ENCODE results near the gene AMIGO3. TPM values are rescaled to one million over a fixed set of nuclear protein-coding genes. Genes with fewer than 3 reads are reported as not detected.
"Not testable (repeated sequence)": the region's sequence is repeated elsewhere in the genome, so short reads cannot be mapped to it uniquely, and the experiment has no call there.

The AMIGO3 gene
- total RNA-seq, 1 experiment from 2014 or later = 1.0 TPM

DNA sequence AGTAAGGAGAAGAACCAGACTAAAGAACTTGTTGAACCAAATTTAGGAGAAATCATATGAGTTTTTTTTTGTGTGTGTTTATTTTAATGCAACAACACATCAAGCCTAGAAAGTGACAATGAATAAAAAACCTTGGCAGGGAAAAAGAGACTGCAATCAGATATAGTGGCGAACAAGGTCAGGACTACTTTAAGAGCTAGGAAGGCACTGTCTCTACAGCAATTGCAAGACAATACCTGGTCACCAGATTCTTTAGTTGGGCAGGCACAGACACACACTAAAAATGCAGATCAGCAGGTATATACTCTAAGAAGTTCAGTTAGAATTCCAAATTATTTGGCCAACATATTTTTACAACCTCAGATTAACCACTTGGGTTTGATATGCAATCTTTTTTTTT, 35.1 kb upstream of the AMIGO3 start:
- CTCF ChIA-PET = no interaction called here

DNA sequence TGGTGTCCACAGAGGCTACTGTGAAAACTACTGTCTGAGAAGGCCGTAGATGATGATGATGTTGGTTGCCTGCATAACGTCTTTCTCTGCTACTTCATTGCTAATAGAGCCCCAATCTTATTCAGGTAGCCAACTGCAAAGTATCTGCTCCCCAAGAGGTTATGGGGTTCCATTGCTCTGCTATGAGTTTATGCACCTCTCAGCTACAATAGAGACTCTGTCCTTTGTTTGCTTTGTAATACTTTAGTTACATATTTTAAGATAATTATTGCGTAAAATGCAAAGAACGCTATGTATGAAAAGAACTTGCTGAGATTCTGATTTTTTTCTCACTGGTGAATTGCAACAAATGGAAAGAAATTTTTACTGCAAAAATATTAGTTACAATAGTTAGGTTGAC, 32.0 kb upstream of the AMIGO3 start:
- Histone ChIP-seq H2AFZ (no peak overlapping the region), H3F3A (ENCODE audit: insufficient read depth, low read depth) (peaks cover 9% of the 10 kb centered on the region; the same call in 1 of the 2 replicates), H3K27ac (no peak overlapping the region), H3K36me3 (ENCODE audit: low read depth) (no peaks in the 10 kb centered on the region), H3K9me2 (ENCODE audit: insufficient read depth) (no peaks in the 10 kb centered on the region), H3K4me3 (no peak overlapping the region), H3K4me1 (replicated peaks; ENCODE audit: insufficient read depth) (no peaks in the 10 kb centered on the region; the same call in 1 of the 2 replicates), H4K20me1 (ENCODE audit: insufficient read depth) (peaks cover 4% of the 10 kb centered on the region; the same call in 1 of the 2 replicates), H3K27me3 (ENCODE audit: insufficient read depth, low read depth) (no peaks in the 10 kb centered on the region), H3K4me2 (no peak overlapping the region), H3K9me3 (ENCODE audit: insufficient read depth, low read depth) (no peaks in the 10 kb centered on the region), H3K79me2 (ENCODE audit: low read depth) (peaks cover 24% of the 10 kb centered on the region; the same call in 1 of the 2 replicates)
- ChIA-PET CTCF (no interaction called here), POLR2A (ENCODE audit: unreplicated experiment) (no interaction called here)
- TF ChIP-seq, protein P1, sequence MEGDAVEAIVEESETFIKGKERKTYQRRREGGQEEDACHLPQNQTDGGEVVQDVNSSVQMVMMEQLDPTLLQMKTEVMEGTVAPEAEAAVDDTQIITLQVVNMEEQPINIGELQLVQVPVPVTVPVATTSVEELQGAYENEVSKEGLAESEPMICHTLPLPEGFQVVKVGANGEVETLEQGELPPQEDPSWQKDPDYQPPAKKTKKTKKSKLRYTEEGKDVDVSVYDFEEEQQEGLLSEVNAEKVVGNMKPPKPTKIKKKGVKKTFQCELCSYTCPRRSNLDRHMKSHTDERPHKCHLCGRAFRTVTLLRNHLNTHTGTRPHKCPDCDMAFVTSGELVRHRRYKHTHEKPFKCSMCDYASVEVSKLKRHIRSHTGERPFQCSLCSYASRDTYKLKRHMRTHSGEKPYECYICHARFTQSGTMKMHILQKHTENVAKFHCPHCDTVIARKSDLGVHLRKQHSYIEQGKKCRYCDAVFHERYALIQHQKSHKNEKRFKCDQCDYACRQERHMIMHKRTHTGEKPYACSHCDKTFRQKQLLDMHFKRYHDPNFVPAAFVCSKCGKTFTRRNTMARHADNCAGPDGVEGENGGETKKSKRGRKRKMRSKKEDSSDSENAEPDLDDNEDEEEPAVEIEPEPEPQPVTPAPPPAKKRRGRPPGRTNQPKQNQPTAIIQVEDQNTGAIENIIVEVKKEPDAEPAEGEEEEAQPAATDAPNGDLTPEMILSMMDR (conservative IDR thresholded peaks at IDR 0.05) = no peak
- no peak for TF ChIP-seq EZH2 (IDR thresholded peaks at IDR 0.05; ENCODE audit: low read depth)
- BruUV-seq (replicated peaks) = no TSS peak
- intact Hi-C loops (cut with micrococcal nuclease; ENCODE audit: unreplicated experiment) = no loop called here
- DNase-seq = no peak

More for the DNA sequence above, 35.1 kb upstream of the AMIGO3 start:
- intact Hi-C loops (cut with micrococcal nuclease; ENCODE audit: unreplicated experiment) = no loop called here
- H2AFZ ChIP-seq = no peak overlapping the region
- peaks cover 30% of the 10 kb centered on the region for H3K79me2 ChIP-seq (ENCODE audit: low read depth)
- no peak overlapping the region for H3K4me2 ChIP-seq
- peaks cover 4% of the 10 kb centered on the region; the same call in 1 of the 2 replicates for H4K20me1 ChIP-seq (ENCODE audit: insufficient read depth)
- H3K9me2 ChIP-seq (ENCODE audit: insufficient read depth) = no peaks in the 10 kb centered on the region
- no peaks in the 10 kb centered on the region for H3K9me3 ChIP-seq (ENCODE audit: insufficient read depth, low read depth)
- no peaks in the 10 kb centered on the region for H3K27me3 ChIP-seq (ENCODE audit: insufficient read depth, low read depth)
- H3F3A ChIP-seq (ENCODE audit: insufficient read depth, low read depth) = no peaks in the 10 kb centered on the region
- no peak overlapping the region for H3K4me3 ChIP-seq
- TF ChIP-seq, protein P1 (conservative IDR thresholded peaks at IDR 0.05) = no peak
- no peak for TF ChIP-seq EZH2 (IDR thresholded peaks at IDR 0.05; ENCODE audit: low read depth)
- no peak overlapping the region for H3K27ac ChIP-seq
- POLR2A ChIA-PET (ENCODE audit: unreplicated experiment) = no interaction called here
- DNase-seq = no peak
- no peaks in the 10 kb centered on the region for H3K4me1 ChIP-seq (replicated peaks; ENCODE audit: insufficient read depth)
- no peaks in the 10 kb centered on the region for H3K36me3 ChIP-seq (ENCODE audit: low read depth)
- BruUV-seq (replicated peaks) = no TSS peak

DNA sequence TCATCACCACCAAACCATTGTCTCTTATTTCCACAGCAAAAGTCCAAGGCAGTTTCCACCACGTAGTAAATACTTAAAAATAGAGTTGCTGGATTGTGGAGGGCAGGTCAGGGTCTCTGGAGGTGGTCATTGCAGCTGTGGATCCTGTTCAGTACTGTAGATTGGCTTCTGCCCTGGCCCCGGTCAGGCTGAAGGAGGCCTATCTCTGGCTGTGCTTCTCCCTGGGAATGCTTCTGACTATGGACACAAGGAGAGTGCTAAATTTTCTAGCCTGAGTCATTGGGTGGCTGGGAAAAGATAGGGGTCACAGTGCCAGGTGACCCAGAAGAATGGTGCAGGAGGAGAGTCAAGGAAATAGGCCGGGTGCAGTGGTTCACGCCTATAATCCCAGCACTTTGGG, 30.6 kb upstream of the AMIGO3 start:
- Histone ChIP-seq H3F3A (ENCODE audit: insufficient read depth, low read depth) (peaks cover 10% of the 10 kb centered on the region), H4K20me1 (ENCODE audit: insufficient read depth) (peaks cover 9% of the 10 kb centered on the region), H3K36me3 (ENCODE audit: low read depth) (no peaks in the 10 kb centered on the region), H3K4me1 (replicated peaks; ENCODE audit: insufficient read depth) (peaks cover 8% of the 10 kb centered on the region), H3K79me2 (ENCODE audit: low read depth) (peaks cover 14% of the 10 kb centered on the region), H3K27me3 (ENCODE audit: insufficient read depth, low read depth) (no peaks in the 10 kb centered on the region), H2AFZ (no peak overlapping the region), H3K4me2 (no peak overlapping the region), H3K9me3 (ENCODE audit: insufficient read depth, low read depth) (no peaks in the 10 kb centered on the region), H3K4me3 (no peak overlapping the region), H3K27ac (no peak overlapping the region), H3K9me2 (ENCODE audit: insufficient read depth) (no peaks in the 10 kb centered on the region)
- BruUV-seq (replicated peaks) = no TSS peak
- DNase-seq = no peak
- CTCF ChIA-PET = no interaction called here
- POLR2A ChIA-PET (ENCODE audit: unreplicated experiment) = no interaction called here
- intact Hi-C loops (cut with micrococcal nuclease; ENCODE audit: unreplicated experiment) = no loop called here
- no peak for TF ChIP-seq EZH2 (IDR thresholded peaks at IDR 0.05; ENCODE audit: low read depth)
- TF ChIP-seq, protein P1 (conservative IDR thresholded peaks at IDR 0.05) = no peak

DNA sequence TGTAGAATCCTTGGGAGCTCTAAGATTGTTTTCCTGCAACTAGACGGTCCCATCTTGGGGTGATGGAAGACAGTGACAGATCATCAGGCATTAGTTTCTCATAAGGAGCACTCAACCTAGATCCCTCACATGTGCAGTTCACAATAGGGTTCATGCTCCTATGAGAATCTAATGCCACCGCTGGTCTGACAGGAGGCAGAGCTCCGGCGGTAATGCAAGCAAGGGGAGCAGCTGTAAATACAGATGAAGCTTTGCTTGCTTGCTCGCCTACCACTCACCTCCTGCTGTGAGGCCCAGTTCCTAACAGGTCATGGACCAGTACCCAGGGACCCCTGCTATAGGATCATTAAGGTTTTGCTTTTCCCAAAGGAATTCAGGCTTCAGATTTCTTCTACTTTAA, 29.4 kb upstream of the AMIGO3 start:
- H3K9me2 ChIP-seq (ENCODE audit: insufficient read depth); H3K36me3 ChIP-seq (ENCODE audit: low read depth); BruUV-seq (replicated peaks); H3K27me3 ChIP-seq (ENCODE audit: insufficient read depth, low read depth); H3K27ac ChIP-seq; intact Hi-C loops (cut with micrococcal nuclease; ENCODE audit: unreplicated experiment); H3K4me1 ChIP-seq (replicated peaks; ENCODE audit: insufficient read depth); DNase-seq; H3F3A ChIP-seq (ENCODE audit: insufficient read depth, low read depth); H3K4me2 ChIP-seq; H3K4me3 ChIP-seq; CTCF ChIA-PET; H3K9me3 ChIP-seq (ENCODE audit: insufficient read depth, low read depth); H2AFZ ChIP-seq: not testable (repeated sequence)
- POLR2A ChIA-PET (ENCODE audit: unreplicated experiment) = interaction anchor here (0.6 kb wide), 1 partner anchor 24 kb away, joined by 3 read pairs; no protein-coding TSS in a partner anchor
- H4K20me1 ChIP-seq (ENCODE audit: insufficient read depth) = peaks cover 12% of the 10 kb centered on the region
- peaks cover 17% of the 10 kb centered on the region for H3K79me2 ChIP-seq (ENCODE audit: low read depth)
